MCF 10A (cell line): ENCODE measurements around the gene USP25. TPM values are rescaled to one million over a fixed set of nuclear protein-coding genes. Genes with fewer than 3 reads are reported as not detected.
"Not testable (repeated sequence)": the region's sequence is repeated elsewhere in the genome, so short reads cannot be mapped to it uniquely, and the experiment has no call there.

Experiments used
- BruUV-seq: library from RNA; stranded (reverse); fragments of 400-500 nt; replicated peaks from 2 replicates; lab custom pipeline; 2021; lab: Mats Ljungman, UMichigan
- CTCF ChIA-PET: fragments of 300-600 bp; sonication (Branson Sonifier 250); formaldehyde crosslinking; extraction: SDS; loops from one replicate; lab custom pipeline; 2021; ENCODE audit warnings: antibody characterized with exemption, inconsistent platforms; lab: Yijun Ruan, JAX
- POLR2A ChIA-PET: fragments of 300-600, 350-650 bp; sonication (Branson Sonifier 250); formaldehyde crosslinking; extraction: SDS; loops from one replicate; lab custom pipeline; 2020; ENCODE audit warnings: antibody characterized with exemption, inconsistent platforms; lab: Yijun Ruan, JAX
- DNase-seq: peaks from one replicate; pipeline ENCODE4 v3.0.0-alpha.2; 2018; ENCODE audit not compliant: unreplicated experiment
- H3K27ac Mint-ChIP-seq: one replicate; pipeline ENCODE4 v1.8.0; 2022; ENCODE audit warnings: mild to moderate bottlenecking, low read depth, mixed read lengths; ENCODE audit not compliant: unreplicated experiment
- H3K27me3 Mint-ChIP-seq: one replicate; pipeline ENCODE4 v1.8.0; 2022; ENCODE audit warnings: mixed read lengths; ENCODE audit not compliant: insufficient read depth, unreplicated experiment
- H3K36me3 Mint-ChIP-seq: one replicate; pipeline ENCODE4 v1.8.0; 2022; ENCODE audit warnings: mild to moderate bottlenecking, moderate library complexity, mixed read lengths; ENCODE audit not compliant: insufficient read depth, unreplicated experiment
- H3K4me1 Mint-ChIP-seq: one replicate; pipeline ENCODE4 v1.8.0; 2022; ENCODE audit warnings: mixed read lengths; ENCODE audit not compliant: insufficient read depth, unreplicated experiment
- H3K4me3 Mint-ChIP-seq: one replicate; pipeline ENCODE4 v1.8.0; 2022; ENCODE audit warnings: mild to moderate bottlenecking, moderate library complexity, mixed read lengths; ENCODE audit not compliant: unreplicated experiment
- H3K9me3 Mint-ChIP-seq: one replicate; pipeline ENCODE4 v1.8.0; 2022; ENCODE audit warnings: mixed read lengths; ENCODE audit not compliant: unreplicated experiment
- CTCF ChIP-seq: fragments of 200-600 bp; IDR thresholded peaks from one replicate; pipeline ENCODE4 v1.8.0; 2022; ENCODE audit warnings: antibody characterized with exemption, mild to moderate bottlenecking; ENCODE audit not compliant: unreplicated experiment
- intact Hi-C: fragments of 100-400 bp; cut with micrococcal nuclease; formaldehyde crosslinking; loops from 2 replicates; pipeline ENCODE4 v1.14.1; 2022
- total RNA-seq: library from RNA; stranded (reverse); gene quantifications from 2 replicates; pipeline ENCODE4 v1.2.3, GENCODE V29; 2022

Gene USP25
- total RNA-seq, 1 experiment from 2014 or later: 90.8 TPM

- no peak for DNase-seq
- Mint-ChIP-seq H3K36me3 (no peaks in the 10 kb centered on the region), H3K9me3 (no peaks in the 10 kb centered on the region), H3K27me3 (no peaks in the 10 kb centered on the region), H3K4me1 (peaks cover 37% of the 10 kb centered on the region), H3K4me3 (peak overlapping the region; percentile 90), H3K27ac (peak overlapping the region; percentile 92)
- no TSS peak for BruUV-seq
- ChIA-PET POLR2A (interaction anchor here (0.6 to 1.9 kb wide), 18 partner anchors 9 to 1350 kb away, joined by 3 to 11 read pairs (median 4); partner anchors contain the start of gene HSPA13), CTCF (interaction anchor here (0.7 kb wide), 1 partner anchor 372 kb away, joined by 4 read pairs; no protein-coding TSS in a partner anchor)
- intact Hi-C loops: loop anchor here (5.0 kb wide), 3 partner anchors 44 to 66 kb away; no protein-coding TSS in a partner anchor
- TF ChIP-seq CTCF: no peak
These were observed 3.2 kb downstream of the USP25 start for GRCh38 chr21:15732996-15733329.

- BruUV-seq: no TSS peak
- Mint-ChIP-seq H3K36me3 (peaks cover 6% of the 10 kb centered on the region), H3K4me1 (peaks cover 56% of the 10 kb centered on the region), H3K27ac (peak overlapping the region; percentile 79), H3K4me3 (no peak overlapping the region), H3K27me3 (no peaks in the 10 kb centered on the region), H3K9me3 (no peaks in the 10 kb centered on the region)
- TF ChIP-seq CTCF: no peak
- intact Hi-C loops: no loop called here
- POLR2A ChIA-PET: interaction anchor here (0.6 to 1.6 kb wide), 6 partner anchors 14 to 1254 kb away, joined by 3 to 5 read pairs (median 3); no protein-coding TSS in a partner anchor
- no peak for DNase-seq
- CTCF ChIA-PET: interaction anchor here (0.6 to 1.4 kb wide), 3 partner anchors 91 to 1324 kb away, joined by 3 to 4 read pairs (median 3); no protein-coding TSS in a partner anchor
These were observed 5.6 kb downstream of the USP25 start for GRCh38 chr21:15735409-15735808.

- H3K36me3 Mint-ChIP-seq, intact Hi-C loops, BruUV-seq, H3K27me3 Mint-ChIP-seq, H3K9me3 Mint-ChIP-seq: not testable (repeated sequence)
- POLR2A ChIA-PET: interaction anchor here (0.6 to 1.6 kb wide), 5 partner anchors 13 to 1254 kb away, joined by 3 to 5 read pairs (median 3); no protein-coding TSS in a partner anchor
- peak overlapping the region; percentile 64 for H3K4me3 Mint-ChIP-seq
- CTCF ChIA-PET: interaction anchor here (0.6 to 1.4 kb wide), 4 partner anchors 53 to 183 kb away, joined by 3 to 4 read pairs (median 3); no protein-coding TSS in a partner anchor
- peaks cover 59% of the 10 kb centered on the region for H3K4me1 Mint-ChIP-seq
- H3K27ac Mint-ChIP-seq: peak overlapping the region; percentile 79
- DNase-seq: peak; percentile 44
These were observed 6.1 kb downstream of the USP25 start for GRCh38 chr21:15735931-15736330.

GRCh38 chr21:15738779-15739178, 9.0 kb downstream of the USP25 start:
- CTCF ChIA-PET, BruUV-seq, H3K27ac Mint-ChIP-seq, H3K9me3 Mint-ChIP-seq, DNase-seq, intact Hi-C loops, H3K27me3 Mint-ChIP-seq, H3K4me3 Mint-ChIP-seq: not testable (repeated sequence)
- peaks cover 79% of the 10 kb centered on the region for H3K4me1 Mint-ChIP-seq
- POLR2A ChIA-PET: interaction anchor here (0.7 kb wide), 1 partner anchor 32 kb away, joined by 3 read pairs; no protein-coding TSS in a partner anchor
- peaks cover 11% of the 10 kb centered on the region for H3K36me3 Mint-ChIP-seq

- peaks cover 70% of the 10 kb centered on the region for H3K4me1 Mint-ChIP-seq
- H3K36me3 Mint-ChIP-seq: peaks cover 18% of the 10 kb centered on the region
These were observed 10.6 kb downstream of the USP25 start for GRCh38 chr21:15740383-15740782.

More at GRCh38 chr21:15740383-15740782, 10.6 kb downstream of the USP25 start:
- H3K27ac Mint-ChIP-seq: no peak overlapping the region
- ChIA-PET POLR2A (interaction anchor here (2.2 kb wide), 1 partner anchor 10 kb away, joined by 7 read pairs; the partner anchor contains the start of gene USP25), CTCF (interaction anchor here (0.6 kb wide), 1 partner anchor 106 kb away, joined by 3 read pairs; no protein-coding TSS in a partner anchor)
- H3K4me3 Mint-ChIP-seq: no peak overlapping the region
- DNase-seq: no peak
- no TSS peak for BruUV-seq
- H3K9me3 Mint-ChIP-seq: no peaks in the 10 kb centered on the region
- TF ChIP-seq CTCF: no peak
- H3K27me3 Mint-ChIP-seq: no peaks in the 10 kb centered on the region
- intact Hi-C loops: no loop called here
